Gastrocnemius medialis (tissue), 4 donors: ENCODE data around the gene SRD5A2.

Source experiments
- CTCF ChIP-seq, 5 experiments: fragments of 450-650 bp in 3 of 5; fragments of 200-600 bp in 2 of 5; sonication (generic) in 2 of 5; IDR thresholded peaks in 4 of 5; conservative IDR thresholded peaks in 1 of 5; 1 replicate in 4 of 5; 2 replicates in 1 of 5; pipeline ENCODE4 v1.5.1; 2016 to 2019; ENCODE audit warnings: antibody characterized with exemption in 5 of 5, mild to moderate bottlenecking in 3 of 5, moderate library complexity in 3 of 5
- POLR2A ChIP-seq, 2 donors: fragments of 450-650 bp; IDR thresholded peaks; one replicate each; pipeline ENCODE4 v1.6.1; 2017; ENCODE audit warnings: antibody characterized with exemption in 2 of 2, mild to moderate bottlenecking in 2 of 2, moderate library complexity in 2 of 2

- TF ChIP-seq CTCF (IDR thresholded peaks at IDR 0.05 in 4 of 5, conservative IDR thresholded peaks at IDR 0.05 in 1 of 5) (no peak), POLR2A (IDR thresholded peaks at IDR 0.05) (no peak)
Measured at GRCh38 chr2:31547485-31547884, 33.3 kb downstream of the SRD5A2 start.
